HUES64 (cell line): Measurements from ENCODE around the gene PAPPA2.

ENCODE experiments used
- H3K27ac ChIP-seq: 2 replicates; pipeline ENCODE4 v1.7.0; 2013; ENCODE audit warnings: low read depth, low read length, inconsistent platforms
- H3K27me3 ChIP-seq: 2 replicates; pipeline ENCODE4 v1.6.1; 2013; ENCODE audit warnings: mild to moderate bottlenecking, low read length; ENCODE audit not compliant: insufficient read depth
- H3K36me3 ChIP-seq: 2 replicates; pipeline ENCODE4 v1.6.1; 2013; ENCODE audit warnings: mild to moderate bottlenecking, low read length; ENCODE audit not compliant: insufficient read depth
- H3K4me1 ChIP-seq: 2 replicates; pipeline ENCODE4 v1.6.1; 2013; ENCODE audit warnings: mild to moderate bottlenecking, low read length, moderate library complexity; ENCODE audit not compliant: insufficient read depth
- H3K4me3 ChIP-seq: 2 replicates; pipeline ENCODE4 v1.5.1; 2013; ENCODE audit warnings: mild to moderate bottlenecking, low read length, moderate library complexity
- H3K9ac ChIP-seq: 2 replicates; pipeline ENCODE4 v1.6.1; 2013; ENCODE audit warnings: mild to moderate bottlenecking, low read depth, low read length
- H3K9me3 ChIP-seq: 2 replicates; pipeline ENCODE4 v1.6.1; 2013; ENCODE audit warnings: low read depth, low read length; ENCODE audit not compliant: insufficient read depth
- WGBS: fragments of 150-250, 120-280 bp; methylation state at CpG from one replicate; pipeline ENCODE4 v1.1.7; 2013; ENCODE audit warnings: missing lambda C conversion rate; 5-methylcytosine and 5-hydroxymethylcytosine counted together

The PAPPA2 gene

GRCh38 chr1:176869577-176869976, 406.6 kb downstream of the PAPPA2 start:
- H3K36me3 ChIP-seq: no peaks in the 10 kb centered on the region
- 96% methylated on average over 4 of the region's 4 CpGs for WGBS
- H3K27ac ChIP-seq: no peak overlapping the region
- no peaks in the 10 kb centered on the region for H3K4me1 ChIP-seq
- H3K9ac ChIP-seq: no peak overlapping the region
- H3K27me3 ChIP-seq: no peaks in the 10 kb centered on the region
- H3K4me3 ChIP-seq: no peak overlapping the region
- H3K9me3 ChIP-seq: no peaks in the 10 kb centered on the region

DNA sequence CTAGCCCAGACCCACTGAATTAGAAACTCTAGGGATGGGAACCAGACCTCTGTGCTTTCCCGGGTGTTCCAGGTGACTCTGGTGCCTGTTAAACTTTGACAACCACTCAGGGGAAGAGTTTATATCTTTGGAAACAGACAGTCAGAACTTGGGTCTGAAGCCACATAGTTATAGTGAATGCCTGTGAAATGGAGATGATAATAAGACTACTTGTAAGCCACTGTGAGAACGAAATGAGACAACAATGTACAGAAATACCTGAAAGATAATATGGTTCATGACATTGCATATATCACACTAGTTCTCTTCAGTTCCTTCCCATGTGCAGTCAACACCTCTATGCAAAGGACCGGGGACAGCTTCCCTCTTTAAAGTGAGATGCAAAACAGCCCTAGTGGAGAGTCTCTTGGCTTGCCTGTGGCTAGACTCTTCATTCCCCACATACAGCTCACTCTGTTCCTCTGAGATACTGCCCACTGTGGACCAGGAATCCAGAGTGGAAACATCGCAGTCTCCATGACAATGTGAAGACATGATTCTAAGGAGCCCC, 414.1 kb downstream of the PAPPA2 start:
- H3K9ac ChIP-seq: no peak overlapping the region
- H3K9me3 ChIP-seq: no peaks in the 10 kb centered on the region
- H3K27me3 ChIP-seq: no peaks in the 10 kb centered on the region
- no peak overlapping the region for H3K27ac ChIP-seq
- H3K36me3 ChIP-seq: no peaks in the 10 kb centered on the region
- WGBS: 91% methylated on average over 4 of the region's 4 CpGs
- no peaks in the 10 kb centered on the region for H3K4me1 ChIP-seq
- H3K4me3 ChIP-seq: no peak overlapping the region

- no peaks in the 10 kb centered on the region for H3K4me1 ChIP-seq
- 97% methylated on average over 3 of the region's 3 CpGs for WGBS
- no peaks in the 10 kb centered on the region for H3K36me3 ChIP-seq
- no peak overlapping the region for H3K4me3 ChIP-seq
- no peak overlapping the region for H3K27ac ChIP-seq
- H3K9ac ChIP-seq: no peak overlapping the region
- H3K9me3 ChIP-seq: no peaks in the 10 kb centered on the region
- no peaks in the 10 kb centered on the region for H3K27me3 ChIP-seq
Measured at GRCh38 chr1:176877557-176877956, 414.6 kb downstream of the PAPPA2 start.

DNA sequence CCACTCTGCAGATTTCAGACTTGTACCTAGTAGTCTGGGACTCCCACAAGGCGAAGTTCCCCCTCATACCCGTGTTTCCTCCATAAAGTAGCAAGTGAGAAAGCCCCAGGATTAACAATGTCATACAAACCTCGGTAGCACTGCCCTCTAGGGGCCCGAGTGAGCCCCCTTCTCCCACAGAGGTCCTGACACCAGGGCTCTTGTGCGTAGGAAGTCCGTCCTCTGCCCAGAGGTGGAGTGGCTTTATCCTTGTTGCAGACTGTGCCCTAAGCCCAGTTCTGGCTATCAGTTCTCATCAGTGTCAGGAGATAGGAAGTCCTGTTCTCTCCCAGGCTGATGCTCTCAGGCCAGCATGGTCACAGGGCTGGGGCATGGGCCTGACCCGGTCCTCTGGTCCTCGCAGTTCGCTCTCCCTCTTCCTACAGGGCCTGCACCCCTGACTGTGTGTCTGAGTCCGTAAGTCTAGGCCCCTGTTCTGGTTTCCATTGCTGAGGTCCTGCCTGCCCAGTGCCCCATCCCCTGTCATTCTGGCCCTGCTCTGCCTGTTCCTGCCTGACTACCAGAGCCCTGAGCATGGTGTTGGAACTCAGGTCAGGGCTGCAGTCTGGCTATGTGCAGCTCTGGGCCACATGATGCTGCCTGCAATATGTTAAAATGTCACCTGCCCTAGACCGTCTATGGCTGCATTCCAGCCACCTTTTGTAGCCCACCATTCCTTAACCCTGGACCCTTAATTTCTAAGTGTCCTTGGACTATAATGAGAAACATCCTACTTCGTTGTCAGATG, 416.0 kb downstream of the PAPPA2 start:
- no peak overlapping the region for H3K27ac ChIP-seq
- WGBS: 78% methylated on average over 12 of the region's 12 CpGs
- no peak overlapping the region for H3K9ac ChIP-seq
- no peaks in the 10 kb centered on the region for H3K9me3 ChIP-seq
- H3K4me1 ChIP-seq: no peaks in the 10 kb centered on the region
- no peaks in the 10 kb centered on the region for H3K36me3 ChIP-seq
- H3K27me3 ChIP-seq: no peaks in the 10 kb centered on the region
- no peak overlapping the region for H3K4me3 ChIP-seq

DNA sequence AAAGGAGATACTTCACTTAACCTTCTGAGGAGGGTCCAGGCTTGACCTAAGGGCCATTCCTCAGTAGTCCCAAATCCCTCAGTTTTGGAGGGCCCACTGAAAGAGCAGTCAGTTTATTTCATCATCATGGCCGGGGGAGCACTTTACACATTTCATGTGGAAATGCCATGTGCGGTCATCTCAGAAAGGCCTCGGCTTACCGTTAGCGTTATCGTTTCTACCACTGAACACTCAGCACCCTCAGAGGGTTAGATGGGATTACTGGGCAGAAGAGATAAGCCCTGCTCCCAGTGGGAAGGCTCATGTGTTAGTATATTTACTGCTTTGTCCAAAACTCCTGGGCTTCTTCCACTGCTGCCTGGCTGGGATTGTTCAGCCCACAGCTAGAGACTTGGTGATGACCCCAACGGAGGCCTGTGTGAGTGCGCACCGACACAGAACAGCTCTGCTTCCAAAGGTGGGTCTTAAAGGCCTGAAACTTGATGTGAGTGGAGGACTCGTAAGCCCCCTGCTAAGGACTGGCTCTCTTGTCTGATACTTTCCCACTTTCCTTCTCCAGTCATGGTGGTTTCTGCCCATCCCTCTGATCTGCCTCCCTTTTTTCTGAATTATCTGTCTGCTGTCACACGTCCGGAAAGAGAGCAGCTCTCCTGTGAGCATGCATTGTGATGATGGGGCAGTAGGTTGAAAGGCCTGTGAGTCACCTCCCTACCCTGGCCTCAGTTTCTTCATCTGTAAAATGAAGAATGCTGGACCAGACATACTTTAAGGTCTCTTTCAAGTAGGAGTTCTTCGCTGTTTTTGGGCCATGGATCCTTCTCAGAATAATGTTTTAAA, 417.0 kb downstream of the PAPPA2 start:
- no peak overlapping the region for H3K9ac ChIP-seq
- no peak overlapping the region for H3K4me3 ChIP-seq
- no peak overlapping the region for H3K27ac ChIP-seq
- 96% methylated on average over 13 of the region's 13 CpGs for WGBS
- no peaks in the 10 kb centered on the region for H3K4me1 ChIP-seq
- no peaks in the 10 kb centered on the region for H3K9me3 ChIP-seq
- no peaks in the 10 kb centered on the region for H3K27me3 ChIP-seq
- no peaks in the 10 kb centered on the region for H3K36me3 ChIP-seq

DNA sequence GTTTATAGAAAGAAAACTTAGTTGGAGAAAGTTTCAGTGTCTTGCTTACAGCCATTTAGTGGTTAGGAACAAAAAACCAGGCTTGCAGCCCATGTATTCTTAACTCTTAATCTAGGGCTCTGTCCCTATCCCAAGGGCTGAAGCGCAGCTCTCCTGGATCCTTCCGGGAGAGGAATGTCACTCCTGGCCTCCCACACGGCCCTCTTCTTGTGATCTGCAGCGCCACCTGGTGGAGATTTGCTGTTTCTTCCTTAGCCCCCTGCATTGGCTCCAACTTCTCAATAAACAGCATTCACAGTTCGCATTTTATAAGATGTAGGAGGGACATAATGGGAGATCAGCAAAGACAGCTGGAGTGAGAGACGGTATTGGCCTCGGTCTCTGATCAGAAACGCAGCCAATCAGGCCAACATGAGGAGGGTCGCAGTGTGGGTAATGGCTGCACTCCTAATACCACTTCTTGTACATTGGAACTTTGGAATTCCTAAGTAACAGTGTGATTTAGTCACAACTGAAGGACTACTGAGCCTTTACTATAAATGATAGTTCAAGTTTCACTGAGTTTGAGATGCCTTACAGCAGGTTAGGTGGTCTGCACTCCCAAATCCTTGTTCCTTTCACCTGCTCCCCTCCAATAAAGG, 418.1 kb downstream of the PAPPA2 start:
- Histone ChIP-seq H3K36me3 (no peaks in the 10 kb centered on the region), H3K27me3 (no peaks in the 10 kb centered on the region), H3K9ac (no peak overlapping the region), H3K4me3 (no peak overlapping the region), H3K4me1 (no peaks in the 10 kb centered on the region), H3K27ac (no peak overlapping the region), H3K9me3 (no peaks in the 10 kb centered on the region)
- 20% methylated on average over 9 of the region's 9 CpGs for WGBS

DNA sequence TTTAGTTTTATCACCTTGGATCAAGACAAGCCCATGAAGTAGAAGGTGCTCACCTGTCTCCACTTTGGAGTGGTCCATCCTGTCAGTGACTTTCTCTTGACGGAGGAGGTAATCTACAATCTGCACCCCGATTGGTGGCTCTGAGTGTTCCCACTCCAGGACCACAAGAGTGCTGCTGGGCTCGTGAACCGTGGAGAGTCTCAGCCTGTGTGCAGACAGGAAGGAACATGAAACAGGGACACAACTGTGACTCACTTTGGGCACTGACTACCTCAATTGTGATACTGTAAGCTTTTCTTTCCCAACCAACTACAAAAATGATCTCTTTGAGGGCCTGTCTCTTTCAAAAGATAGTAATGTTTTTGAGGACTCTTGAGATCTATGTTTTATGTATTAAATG, 421.3 kb downstream of the PAPPA2 start:
- Histone ChIP-seq H3K4me1 (no peaks in the 10 kb centered on the region), H3K36me3 (no peaks in the 10 kb centered on the region), H3K9ac (no peak overlapping the region), H3K27me3 (no peaks in the 10 kb centered on the region; the same call in 1 of the 2 replicates), H3K9me3 (no peaks in the 10 kb centered on the region), H3K27ac (no peak overlapping the region), H3K4me3 (no peak overlapping the region)
- WGBS: 89% methylated on average over 4 of the region's 4 CpGs

- 100% methylated on average over 1 of the region's 1 CpG for WGBS
- H3K27ac ChIP-seq: no peak overlapping the region
- H3K9me3 ChIP-seq: no peaks in the 10 kb centered on the region
- H3K27me3 ChIP-seq: no peaks in the 10 kb centered on the region; the same call in 1 of the 2 replicates
- no peak overlapping the region for H3K9ac ChIP-seq
- H3K36me3 ChIP-seq: no peaks in the 10 kb centered on the region
- H3K4me1 ChIP-seq: no peaks in the 10 kb centered on the region
- H3K4me3 ChIP-seq: no peak overlapping the region
Measured at GRCh38 chr1:176884911-176885310, 421.9 kb downstream of the PAPPA2 start.

GRCh38 chr1:176885341-176885740, 422.4 kb downstream of the PAPPA2 start:
- no peak overlapping the region for H3K4me3 ChIP-seq
- no peaks in the 10 kb centered on the region for H3K9me3 ChIP-seq
- WGBS: 89% methylated on average over 3 of the region's 3 CpGs

DNA sequence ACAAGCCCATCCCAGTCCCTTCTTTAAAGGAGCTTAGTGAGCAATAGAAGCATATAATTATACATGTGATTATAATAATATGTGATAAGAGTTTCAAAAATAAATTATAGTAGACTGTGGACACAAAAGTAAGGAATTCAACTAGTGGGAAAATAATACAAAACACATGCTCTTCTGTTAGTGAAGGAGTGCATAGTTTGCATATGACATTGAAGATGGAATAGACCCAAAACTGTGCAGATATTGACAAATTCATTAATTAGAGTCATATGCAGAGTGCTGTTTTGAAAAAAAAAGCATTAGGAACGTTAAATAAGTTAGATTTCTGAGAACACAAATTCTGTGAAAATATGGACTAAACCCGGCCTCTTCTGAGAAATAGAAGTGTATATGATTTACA, 422.8 kb downstream of the PAPPA2 start:
- Histone ChIP-seq H3K9ac (no peak overlapping the region), H3K4me1 (no peaks in the 10 kb centered on the region), H3K27ac (no peak overlapping the region), H3K27me3 (no peaks in the 10 kb centered on the region; the same call in 1 of the 2 replicates), H3K9me3 (no peaks in the 10 kb centered on the region), H3K4me3 (no peak overlapping the region), H3K36me3 (no peaks in the 10 kb centered on the region)
- WGBS: 90% methylated on average over 2 of the region's 2 CpGs

More at GRCh38 chr1:176885341-176885740, 422.4 kb downstream of the PAPPA2 start:
- H3K27ac ChIP-seq: no peak overlapping the region
- H3K4me1 ChIP-seq: no peaks in the 10 kb centered on the region
- no peaks in the 10 kb centered on the region for H3K36me3 ChIP-seq
- no peaks in the 10 kb centered on the region; the same call in 1 of the 2 replicates for H3K27me3 ChIP-seq
- no peak overlapping the region for H3K9ac ChIP-seq
